ENCODE data around the gene FAT4. TPM values are rescaled to one million over a fixed set of nuclear protein-coding genes. Genes with fewer than 3 reads are reported as not detected.

Gene FAT4
- total and polyA plus RNA-seq, 9 donors: 3.8 to 14.2 (median 10.7) TPM

DNA sequence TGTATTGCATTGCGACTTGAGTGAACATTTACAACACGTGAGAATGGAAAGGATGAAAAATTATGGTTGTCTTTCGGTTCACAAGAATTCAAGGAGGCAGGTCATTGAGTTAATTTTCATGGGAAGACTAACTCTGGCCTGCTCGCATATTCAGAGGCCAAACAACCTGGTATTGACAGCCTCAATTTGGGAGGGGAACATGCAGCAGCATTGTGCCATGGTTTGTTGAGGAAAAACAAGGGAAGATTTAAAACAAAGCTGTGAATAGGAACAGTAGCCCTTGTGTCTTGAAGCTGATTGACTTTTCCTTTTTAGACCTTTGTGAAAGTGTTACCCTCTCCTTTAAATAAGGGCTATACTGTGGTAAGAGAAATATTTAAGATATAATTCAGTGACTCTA, 31.9 kb downstream of the FAT4 start:
- 82 to 93% (median 84%) methylated on average over 4 of the region's 4 CpGs for WGBS, 3 donors
- Histone ChIP-seq H3K27ac (no peak overlapping the region), H3K27me3 (no peaks in the 10 kb centered on the region), H3K4me1 (ENCODE audit: insufficient read depth) (no peaks in the 10 kb centered on the region), H3K4me3 (no peak overlapping the region), H3K36me3 (no peaks in the 10 kb centered on the region), H3K9me3 (no peaks in the 10 kb centered on the region)
- no peak for DNase-seq
- intact Hi-C loops (cut with DNase I): no loop called here
- TF ChIP-seq, protein P1, sequence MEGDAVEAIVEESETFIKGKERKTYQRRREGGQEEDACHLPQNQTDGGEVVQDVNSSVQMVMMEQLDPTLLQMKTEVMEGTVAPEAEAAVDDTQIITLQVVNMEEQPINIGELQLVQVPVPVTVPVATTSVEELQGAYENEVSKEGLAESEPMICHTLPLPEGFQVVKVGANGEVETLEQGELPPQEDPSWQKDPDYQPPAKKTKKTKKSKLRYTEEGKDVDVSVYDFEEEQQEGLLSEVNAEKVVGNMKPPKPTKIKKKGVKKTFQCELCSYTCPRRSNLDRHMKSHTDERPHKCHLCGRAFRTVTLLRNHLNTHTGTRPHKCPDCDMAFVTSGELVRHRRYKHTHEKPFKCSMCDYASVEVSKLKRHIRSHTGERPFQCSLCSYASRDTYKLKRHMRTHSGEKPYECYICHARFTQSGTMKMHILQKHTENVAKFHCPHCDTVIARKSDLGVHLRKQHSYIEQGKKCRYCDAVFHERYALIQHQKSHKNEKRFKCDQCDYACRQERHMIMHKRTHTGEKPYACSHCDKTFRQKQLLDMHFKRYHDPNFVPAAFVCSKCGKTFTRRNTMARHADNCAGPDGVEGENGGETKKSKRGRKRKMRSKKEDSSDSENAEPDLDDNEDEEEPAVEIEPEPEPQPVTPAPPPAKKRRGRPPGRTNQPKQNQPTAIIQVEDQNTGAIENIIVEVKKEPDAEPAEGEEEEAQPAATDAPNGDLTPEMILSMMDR (IDR thresholded peaks at IDR 0.05): no peak
- TF ChIP-seq EP300 (IDR thresholded peaks at IDR 0.05): no peak
- TF ChIP-seq POLR2A (IDR thresholded peaks at IDR 0.05): no peak

DNA sequence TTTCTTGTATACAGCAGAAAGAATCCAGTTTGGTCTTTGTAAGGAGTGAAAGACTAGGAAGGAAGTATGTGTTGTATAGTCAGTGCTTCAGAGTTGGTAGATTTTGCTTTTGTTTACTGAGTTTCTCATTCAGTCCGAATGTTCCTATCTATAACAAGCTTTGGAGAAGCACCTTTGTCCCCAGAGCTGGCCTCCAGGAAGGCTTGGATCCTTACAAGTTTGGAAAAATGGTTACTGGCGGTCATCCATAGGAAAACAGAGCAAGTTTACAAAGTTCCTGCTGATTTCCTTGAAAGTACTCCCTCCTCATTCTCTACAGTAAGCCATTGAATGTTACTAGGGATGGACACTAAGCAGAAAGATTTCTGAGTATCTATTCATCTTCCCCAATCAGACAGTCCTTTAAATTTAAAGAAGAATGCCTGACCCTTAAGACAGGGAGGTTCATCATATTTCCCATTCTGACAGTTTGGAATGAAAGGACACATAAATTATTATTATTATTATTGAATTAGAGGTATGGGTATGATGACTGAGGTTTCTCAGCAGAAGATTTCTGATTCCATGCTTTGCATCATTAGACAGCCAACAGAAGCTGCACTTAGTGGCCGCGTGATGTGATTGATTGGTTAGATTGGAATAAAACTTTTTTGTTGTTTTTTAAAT, 35.8 kb downstream of the FAT4 start:
- Histone ChIP-seq H3K4me1 (ENCODE audit: insufficient read depth) (no peaks in the 10 kb centered on the region), H3K36me3 (no peaks in the 10 kb centered on the region), H3K27ac (no peak overlapping the region), H3K27me3 (no peaks in the 10 kb centered on the region), H3K9me3 (no peaks in the 10 kb centered on the region), H3K4me3 (no peak overlapping the region)
- DNase-seq: no peak
- intact Hi-C loops (cut with DNase I): no loop called here
- TF ChIP-seq POLR2A (IDR thresholded peaks at IDR 0.05) (no peak), EP300 (IDR thresholded peaks at IDR 0.05) (no peak)
- TF ChIP-seq, protein P1 (IDR thresholded peaks at IDR 0.05): no peak
- 76 to 84% (median 78%) methylated on average over 4 of the region's 4 CpGs for WGBS, 3 donors

DNA sequence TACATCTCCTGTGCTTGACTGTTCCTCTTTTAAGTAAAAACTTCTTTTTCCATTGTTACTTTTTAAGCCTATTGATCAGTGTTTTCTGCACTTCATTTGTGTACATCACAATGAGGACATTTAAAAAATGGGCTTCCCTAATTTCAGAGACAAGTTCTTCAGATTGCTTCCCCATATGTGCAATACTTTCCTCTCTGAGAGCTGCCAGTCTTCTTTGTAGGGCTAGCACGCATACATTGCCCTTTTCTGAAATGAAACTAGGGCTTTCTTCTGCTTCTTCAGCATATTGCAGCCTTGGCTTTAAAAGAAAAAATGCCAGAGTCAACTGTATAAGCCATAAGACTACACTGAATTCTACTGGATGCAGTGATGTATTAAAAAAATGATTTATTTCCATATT, 37.8 kb downstream of the FAT4 start:
- Histone ChIP-seq H3K4me1 (ENCODE audit: insufficient read depth) (no peaks in the 10 kb centered on the region), H3K4me3 (no peak overlapping the region), H3K36me3 (no peaks in the 10 kb centered on the region), H3K27ac (no peak overlapping the region), H3K27me3 (no peaks in the 10 kb centered on the region), H3K9me3 (no peaks in the 10 kb centered on the region)
- 92 to 98% (median 96%) methylated on average over 1 of the region's 1 CpG for WGBS, 3 donors
- TF ChIP-seq POLR2A (IDR thresholded peaks at IDR 0.05) (no peak), EP300 (IDR thresholded peaks at IDR 0.05) (no peak)
- TF ChIP-seq, protein P1 (IDR thresholded peaks at IDR 0.05): no peak
- DNase-seq: no peak
- intact Hi-C loops (cut with DNase I): no loop called here

DNA sequence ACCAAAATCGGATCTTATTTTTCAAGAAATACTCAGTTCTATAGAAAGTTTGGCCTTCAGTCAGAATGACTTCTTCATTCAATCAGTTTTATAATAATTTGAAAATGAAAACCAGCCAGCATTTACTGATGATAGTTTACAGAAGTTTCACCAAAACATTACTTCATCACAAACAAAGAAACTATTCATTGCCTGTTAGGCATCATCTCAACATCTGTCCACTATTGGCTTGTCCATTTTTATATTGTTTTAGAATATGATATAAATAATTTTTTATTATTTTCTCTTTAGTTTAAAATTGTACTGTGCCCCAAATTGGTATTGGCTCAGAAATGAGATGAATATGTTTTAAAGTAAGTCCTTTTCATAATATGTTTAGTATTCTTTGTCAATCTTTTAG, 38.4 kb downstream of the FAT4 start:
- H3K4me3 ChIP-seq: no peak overlapping the region
- no peak for DNase-seq
- intact Hi-C loops (cut with DNase I): no loop called here
- TF ChIP-seq, protein P1 (IDR thresholded peaks at IDR 0.05): no peak
- no peak for TF ChIP-seq POLR2A (IDR thresholded peaks at IDR 0.05)
- no peak for TF ChIP-seq EP300 (IDR thresholded peaks at IDR 0.05)
- 85 to 96% (median 95%) methylated on average over 1 of the region's 1 CpG for WGBS, 3 donors
- no peaks in the 10 kb centered on the region for H3K36me3 ChIP-seq
- no peak overlapping the region for H3K27ac ChIP-seq
- H3K9me3 ChIP-seq: no peaks in the 10 kb centered on the region
- no peaks in the 10 kb centered on the region for H3K27me3 ChIP-seq
- no peaks in the 10 kb centered on the region for H3K4me1 ChIP-seq (ENCODE audit: insufficient read depth)
